DND-41 (cell line): ENCODE data around the gene IWS1.

Experiments
- ATAC-seq: fragments of 200-7000 bp; cut with Tn5 transposase; 3 replicates; pipeline ENCODE4 v1.9.1; 2021; ENCODE audit warnings: low read depth; ENCODE audit not compliant: insufficient read depth
- DNase-seq: peaks from one replicate; pipeline ENCODE4 v3.0.0-alpha.2; 2020
- H2AFZ ChIP-seq: 2 replicates; pipeline ENCODE4 v1.6.0; 2012; ENCODE audit warnings: low read depth, low read length
- H3K27ac ChIP-seq: 2 replicates; pipeline ENCODE4 v1.5.1; 2012; ENCODE audit warnings: low read length, inconsistent platforms
- H3K27me3 ChIP-seq: fragments of 200-600 bp; sonication (generic); 2 replicates; pipeline ENCODE4 v1.6.0; 2012; ENCODE audit warnings: low read length, mild to moderate bottlenecking, inconsistent platforms; ENCODE audit not compliant: insufficient read depth, poor library complexity
- H3K36me3 ChIP-seq: 2 replicates; pipeline ENCODE4 v1.5.1; 2012; ENCODE audit warnings: low read length, inconsistent platforms; ENCODE audit not compliant: insufficient read depth
- H3K4me1 ChIP-seq: 2 replicates; pipeline ENCODE4 v1.5.1; 2012; ENCODE audit warnings: mild to moderate bottlenecking, low read length; ENCODE audit not compliant: insufficient read depth
- H3K4me2 ChIP-seq: 2 replicates; pipeline ENCODE4 v1.6.0; 2012; ENCODE audit warnings: mild to moderate bottlenecking, moderate library complexity, low read length, inconsistent platforms; ENCODE audit not compliant: insufficient read depth
- H3K4me3 ChIP-seq, 2 experiments: fragments of 200-600 bp in 1 of 2; shearing (Covaris generic) in 1 of 2; 2 replicates each; pipeline ENCODE4 v1.5.1; 2012 to 2016; ENCODE audit warnings: inconsistent platforms in 2 of 2, low read length in 2 of 2, mild to moderate bottlenecking in 2 of 2, low read depth in 1 of 2, moderate library complexity in 1 of 2
- H3K79me2 ChIP-seq: 2 replicates; pipeline ENCODE4 v1.6.0; 2012; ENCODE audit warnings: low read length, inconsistent platforms; ENCODE audit not compliant: insufficient read depth
- H3K9ac ChIP-seq: 2 replicates; pipeline ENCODE4 v1.6.0; 2012; ENCODE audit warnings: low read depth, mild to moderate bottlenecking, inconsistent platforms, low read length, moderate library complexity
- H3K9me3 ChIP-seq: 2 replicates; pipeline ENCODE4 v1.5.1; 2012; ENCODE audit warnings: low read length, moderate library complexity, mild to moderate bottlenecking, inconsistent platforms; ENCODE audit not compliant: insufficient read depth, severe bottlenecking
- H4K20me1 ChIP-seq: 2 replicates; pipeline ENCODE4 v1.6.0; 2012; ENCODE audit warnings: low read length; ENCODE audit not compliant: insufficient read depth
- EZH2 ChIP-seq: IDR thresholded peaks from 3 replicates; pipeline ENCODE4 v1.6.1; 2012; ENCODE audit warnings: borderline replicate concordance, low read depth, mild to moderate bottlenecking, moderate library complexity, low read length, inconsistent platforms; ENCODE audit not compliant: severe bottlenecking
- TF ChIP-seq, protein P1 (sequence below): IDR thresholded peaks from 2 replicates; pipeline ENCODE4 v1.5.1; 2012; ENCODE audit warnings: borderline replicate concordance, low read length, moderate library complexity, mild to moderate bottlenecking; ENCODE audit not compliant: poor library complexity, severe bottlenecking; ENCODE audit errors: extremely low read depth

The IWS1 gene

GRCh38 chr2:127526132-127527000, at the start of gene IWS1:
TSS of gene IWS1 (minus strand) at chr2:127526489. CDS start at chr2:127526208, 281 bp downstream.
- Histone ChIP-seq H3K36me3 (peaks cover 33% of the 10 kb centered on the region), H3K9ac (peak within 1 kb of the TSS; percentile 87), H4K20me1 (peaks cover 25% of the 10 kb centered on the region; the same call in 1 of the 2 replicates), H2AFZ (peak within 1 kb of the TSS; percentile 90), H3K4me1 (peaks cover 54% of the 10 kb centered on the region), H3K79me2 (peaks cover 52% of the 10 kb centered on the region), H3K4me3 (peak within 1 kb of the TSS; percentile 71 to 89), H3K4me2 (peak within 1 kb of the TSS; percentile 91), H3K9me3 (no peaks in the 10 kb centered on the region), H3K27ac (peak within 1 kb of the TSS; percentile 95), H3K27me3 (no peaks in the 10 kb centered on the region)
- DNase-seq (peak; percentile 95), ATAC-seq (peak; percentile 90)
- TF ChIP-seq, protein P1, sequence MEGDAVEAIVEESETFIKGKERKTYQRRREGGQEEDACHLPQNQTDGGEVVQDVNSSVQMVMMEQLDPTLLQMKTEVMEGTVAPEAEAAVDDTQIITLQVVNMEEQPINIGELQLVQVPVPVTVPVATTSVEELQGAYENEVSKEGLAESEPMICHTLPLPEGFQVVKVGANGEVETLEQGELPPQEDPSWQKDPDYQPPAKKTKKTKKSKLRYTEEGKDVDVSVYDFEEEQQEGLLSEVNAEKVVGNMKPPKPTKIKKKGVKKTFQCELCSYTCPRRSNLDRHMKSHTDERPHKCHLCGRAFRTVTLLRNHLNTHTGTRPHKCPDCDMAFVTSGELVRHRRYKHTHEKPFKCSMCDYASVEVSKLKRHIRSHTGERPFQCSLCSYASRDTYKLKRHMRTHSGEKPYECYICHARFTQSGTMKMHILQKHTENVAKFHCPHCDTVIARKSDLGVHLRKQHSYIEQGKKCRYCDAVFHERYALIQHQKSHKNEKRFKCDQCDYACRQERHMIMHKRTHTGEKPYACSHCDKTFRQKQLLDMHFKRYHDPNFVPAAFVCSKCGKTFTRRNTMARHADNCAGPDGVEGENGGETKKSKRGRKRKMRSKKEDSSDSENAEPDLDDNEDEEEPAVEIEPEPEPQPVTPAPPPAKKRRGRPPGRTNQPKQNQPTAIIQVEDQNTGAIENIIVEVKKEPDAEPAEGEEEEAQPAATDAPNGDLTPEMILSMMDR: peak; percentile 31
- no peak for TF ChIP-seq EZH2

GRCh38 chr2:127575941-127576432, 49.7 kb upstream of the IWS1 start:
- Histone ChIP-seq H4K20me1 (no peaks in the 10 kb centered on the region), H3K4me3 (no peak overlapping the region), H2AFZ (no peak overlapping the region), H3K36me3 (no peaks in the 10 kb centered on the region), H3K9ac (no peak overlapping the region), H3K4me1 (peaks cover 5% of the 10 kb centered on the region; the same call in 1 of the 2 replicates), H3K9me3 (no peaks in the 10 kb centered on the region), H3K27ac (no peak overlapping the region), H3K79me2 (no peaks in the 10 kb centered on the region), H3K27me3 (no peaks in the 10 kb centered on the region), H3K4me2 (no peak overlapping the region)
- ATAC-seq: no peak
- DNase-seq: no peak
- TF ChIP-seq EZH2: no peak
- TF ChIP-seq, protein P1: no peak

DNA sequence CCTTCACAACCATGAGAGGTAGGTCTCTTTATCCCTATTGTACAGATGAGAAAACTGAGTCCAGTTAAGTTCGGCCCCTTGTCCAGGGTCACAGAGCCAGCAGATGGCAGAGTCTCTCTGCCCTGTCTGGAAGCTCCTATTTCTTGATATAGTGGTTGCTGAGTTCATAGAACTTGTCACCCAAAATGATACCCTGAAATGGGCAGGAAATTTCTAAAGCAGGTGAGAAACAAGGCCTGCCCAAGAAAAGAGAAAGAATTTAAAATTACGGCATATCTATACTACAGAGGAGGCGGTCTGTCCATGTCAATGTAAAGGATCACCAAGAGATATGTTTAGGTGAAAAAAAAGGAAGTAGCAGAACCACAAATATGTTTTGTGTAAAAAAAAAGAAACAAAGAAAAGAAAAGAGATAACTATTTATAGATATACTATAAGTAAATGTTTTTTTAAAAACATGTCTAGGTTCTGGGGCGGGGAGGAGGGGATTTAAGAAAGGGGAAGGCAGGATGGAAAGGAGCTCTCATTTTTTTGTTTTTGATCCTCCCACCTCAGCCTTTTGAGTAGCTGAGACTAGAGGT, 49.0 kb upstream of the IWS1 start:
- Histone ChIP-seq H3K79me2 (no peaks in the 10 kb centered on the region), H3K9ac (no peak overlapping the region), H3K9me3 (no peaks in the 10 kb centered on the region), H3K4me1 (peaks cover 5% of the 10 kb centered on the region; the same call in 1 of the 2 replicates), H3K27me3 (no peaks in the 10 kb centered on the region), H4K20me1 (no peaks in the 10 kb centered on the region), H3K4me3 (no peak overlapping the region), H3K4me2 (no peak overlapping the region), H3K27ac (no peak overlapping the region), H2AFZ (no peak overlapping the region), H3K36me3 (no peaks in the 10 kb centered on the region)
- DNase-seq (no peak), ATAC-seq (no peak)
- no peak for TF ChIP-seq EZH2
- TF ChIP-seq, protein P1: peak; percentile 22
